OCI-M2 (cell line): ENCODE results near the gene TMEM214.
"Not testable (repeated sequence)": the region's sequence is repeated elsewhere in the genome, so short reads cannot be mapped to it uniquely, and the experiment has no call there.

Experiments
- DNase-seq: peaks from one replicate; lab custom pipeline; 2025; ENCODE audit not compliant: unreplicated experiment; lab: John Stamatoyannopoulos, UW

The TMEM214 gene

GRCh38 chr2:27069436-27069835 lies 36.7 kb downstream of the TMEM214 start:
- DNase-seq = no peak

- no peak for DNase-seq
Measured at GRCh38 chr2:27069961-27070618, 37.3 kb downstream of the TMEM214 start.

- no peak for DNase-seq
Measured at GRCh38 chr2:27070653-27071276, 38.0 kb downstream of the TMEM214 start.

- no peak for DNase-seq
Measured at GRCh38 chr2:27071277-27071989, 38.7 kb downstream of the TMEM214 start, which contains the start of gene OST4. OST4 (minus strand) TSS chr2:27071654.

- DNase-seq = no peak
Measured at GRCh38 chr2:27071990-27072830, 39.4 kb downstream of the TMEM214 start.

- DNase-seq = no peak
Measured at GRCh38 chr2:27072920-27073319, 40.2 kb downstream of the TMEM214 start.

- DNase-seq = no peak
Measured at GRCh38 chr2:27073782-27074181, 41.0 kb downstream of the TMEM214 start.

GRCh38 chr2:27074738-27075565 lies 42.2 kb downstream of the TMEM214 start:
- DNase-seq = no peak

GRCh38 chr2:27075566-27075871 lies 42.8 kb downstream of the TMEM214 start:
- DNase-seq = not testable (repeated sequence)

- no peak for DNase-seq
Measured at GRCh38 chr2:27076323-27076722, 43.6 kb downstream of the TMEM214 start.

- no peak for DNase-seq
Measured at GRCh38 chr2:27077231-27077630, 44.5 kb downstream of the TMEM214 start.

GRCh38 chr2:27078267-27079194 lies 45.8 kb downstream of the TMEM214 start, which contains the start of gene EMILIN1:
EMILIN1 (plus strand) TSS chr2:27078615; CDS start chr2:27079066, 451 bp downstream.
- no peak for DNase-seq

- no peak for DNase-seq
Measured at GRCh38 chr2:27079233-27080139, 46.7 kb downstream of the TMEM214 start.

GRCh38 chr2:27080140-27080469 lies 47.3 kb downstream of the TMEM214 start:
- no peak for DNase-seq

- no peak for DNase-seq
Measured at GRCh38 chr2:27080603-27080936, 47.8 kb downstream of the TMEM214 start.

- DNase-seq = no peak
Measured at GRCh38 chr2:27081984-27082772, 49.4 kb downstream of the TMEM214 start.

- no peak for DNase-seq
Measured at GRCh38 chr2:27082773-27083409, 50.1 kb downstream of the TMEM214 start.
